Hepatocyte (in vitro differentiated cells): ENCODE results near the gene CYP2C19. TPM values are rescaled to one million over a fixed set of nuclear protein-coding genes. Genes with fewer than 3 reads are reported as not detected.
"Not testable (repeated sequence)": the region's sequence is repeated elsewhere in the genome, so short reads cannot be mapped to it uniquely, and the experiment has no call there.

Source experiments
- DNase-seq: peaks from one replicate; pipeline ENCODE4 v3.0.0-alpha.2; 2016; ENCODE audit warnings: low spot score
- H2AFZ ChIP-seq: fragments of 200-600 bp; sonication (generic); 2 replicates; pipeline ENCODE4 v1.6.0; 2016; ENCODE audit warnings: antibody characterized with exemption, mild to moderate bottlenecking
- H3K27ac ChIP-seq: fragments of 200-600 bp; sonication (generic); 2 replicates; pipeline ENCODE4 v1.5.1; 2016; ENCODE audit warnings: mild to moderate bottlenecking
- H3K27me3 ChIP-seq: fragments of 200-600 bp; sonication (generic); 2 replicates; pipeline ENCODE4 v1.6.1; 2016
- H3K36me3 ChIP-seq: fragments of 200-600 bp; sonication (generic); replicated peaks from 2 replicates; pipeline ENCODE4 v1.5.1; 2016; ENCODE audit warnings: low read depth; ENCODE audit not compliant: insufficient read depth
- H3K4me1 ChIP-seq: fragments of 200-600 bp; sonication (generic); 2 replicates; pipeline ENCODE4 v1.5.1; 2016; ENCODE audit warnings: mild to moderate bottlenecking, moderate library complexity; ENCODE audit not compliant: insufficient read depth
- H3K4me2 ChIP-seq: fragments of 200-600 bp; sonication (generic); 2 replicates; pipeline ENCODE4 v1.6.0; 2016
- H3K4me3 ChIP-seq: fragments of 200-600 bp; sonication (generic); 2 replicates; pipeline ENCODE4 v1.5.1; 2016; ENCODE audit warnings: mild to moderate bottlenecking
- H3K79me2 ChIP-seq: fragments of 200-600 bp; sonication (generic); 2 replicates; pipeline ENCODE4 v1.6.0; 2017; ENCODE audit warnings: mild to moderate bottlenecking
- H3K9me2 ChIP-seq: fragments of 200-600 bp; sonication (generic); replicated peaks from 2 replicates; pipeline ENCODE4 v1.6.0; 2017; ENCODE audit warnings: mild to moderate bottlenecking; ENCODE audit not compliant: insufficient read depth
- H3K9me3 ChIP-seq: fragments of 200-600 bp; sonication (generic); 2 replicates; pipeline ENCODE4 v1.5.1; 2016; ENCODE audit warnings: low read depth, mild to moderate bottlenecking
- H4K20me1 ChIP-seq: fragments of 200-600 bp; sonication (generic); 2 replicates; pipeline ENCODE4 v1.6.0; 2016; ENCODE audit warnings: mild to moderate bottlenecking; ENCODE audit not compliant: insufficient read depth, poor library complexity, severe bottlenecking
- CTCF ChIP-seq: fragments of 200-600 bp; sonication (generic); IDR thresholded peaks from 2 replicates; pipeline ENCODE4 v1.5.1; 2016; ENCODE audit warnings: antibody characterized with exemption, mild to moderate bottlenecking; ENCODE audit not compliant: poor library complexity
- EZH2 ChIP-seq: fragments of 200-600 bp; sonication (generic); IDR thresholded peaks from 2 replicates; pipeline ENCODE4 v1.6.1; 2016; ENCODE audit warnings: antibody characterized with exemption, mild to moderate bottlenecking, borderline replicate concordance
- EZH2phosphoT487 ChIP-seq: fragments of 200-600 bp; sonication (generic); IDR thresholded peaks from one replicate; pipeline ENCODE4 v1.6.1; 2018; ENCODE audit warnings: antibody characterized with exemption, mild to moderate bottlenecking, low read depth, moderate library complexity; ENCODE audit not compliant: unreplicated experiment, severe bottlenecking
- WGBS: methylation state at CpG from one replicate; pipeline ENCODE4 v1.1.6; 2016; ENCODE audit warnings: low lambda C conversion rate; ENCODE audit errors: missing lambda C conversion rate; 5-methylcytosine and 5-hydroxymethylcytosine counted together
- polyA plus RNA-seq: library from polyadenylated mRNA; unstranded; fragments of >200 nt; fragmentation: Nextera tagmentation; extraction: Ambion mirVana; gene quantifications from 2 replicates; pipeline ENCODE4 v1.2.1, GENCODE V29; 2016
- total RNA-seq: library from RNA; depleted of rRNA; stranded (reverse); fragments of >200 nt; gene quantifications from 2 replicates; pipeline ENCODE4 v1.2.3, GENCODE V29; 2014

The CYP2C19 gene
- total and polyA plus RNA-seq, 2 experiments from 2014 or later = 21.3 to 44.6 TPM

- no peak for DNase-seq
- no peaks in the 10 kb centered on the region for H3K36me3 ChIP-seq
- H3K4me2 ChIP-seq = no peak overlapping the region
Observed at GRCh38 chr10:94784256-94784655, 21.8 kb downstream of the CYP2C19 start.

GRCh38 chr10:94785211-94785610 lies 22.7 kb downstream of the CYP2C19 start:
- 77% methylated on average over 2 of the region's 2 CpGs for WGBS
- no peaks in the 10 kb centered on the region for H3K36me3 ChIP-seq
- no peaks in the 10 kb centered on the region for H3K4me1 ChIP-seq
- no peak for TF ChIP-seq EZH2phosphoT487
- no peak for TF ChIP-seq CTCF
- TF ChIP-seq EZH2 = no peak
- H3K9me2 ChIP-seq = no peaks in the 10 kb centered on the region
- no peak overlapping the region for H3K4me2 ChIP-seq
- no peaks in the 10 kb centered on the region for H4K20me1 ChIP-seq
- H3K9me3 ChIP-seq = no peaks in the 10 kb centered on the region
- no peak overlapping the region for H2AFZ ChIP-seq
- no peak overlapping the region for H3K4me3 ChIP-seq
- no peaks in the 10 kb centered on the region for H3K79me2 ChIP-seq
- DNase-seq = no peak
- no peaks in the 10 kb centered on the region for H3K27me3 ChIP-seq
- H3K27ac ChIP-seq = no peak overlapping the region

More at GRCh38 chr10:94784256-94784655, 21.8 kb downstream of the CYP2C19 start:
- no peak overlapping the region for H3K4me3 ChIP-seq
- no peaks in the 10 kb centered on the region for H3K9me3 ChIP-seq
- H3K9me2 ChIP-seq = no peaks in the 10 kb centered on the region
- no peak overlapping the region for H3K27ac ChIP-seq
- no peaks in the 10 kb centered on the region for H4K20me1 ChIP-seq
- H3K27me3 ChIP-seq = no peaks in the 10 kb centered on the region
- TF ChIP-seq EZH2 = no peak
- TF ChIP-seq EZH2phosphoT487 = no peak
- no peak for TF ChIP-seq CTCF
- H3K79me2 ChIP-seq = no peaks in the 10 kb centered on the region
- H2AFZ ChIP-seq = no peak overlapping the region
- H3K4me1 ChIP-seq = no peaks in the 10 kb centered on the region

- H3K27ac ChIP-seq, H3K4me3 ChIP-seq, H3K9me2 ChIP-seq, H3K4me1 ChIP-seq, H3K4me2 ChIP-seq, H3K9me3 ChIP-seq, H4K20me1 ChIP-seq, DNase-seq, H3K27me3 ChIP-seq, H3K36me3 ChIP-seq, H3K79me2 ChIP-seq, H2AFZ ChIP-seq: not testable (repeated sequence)
- WGBS = 92% methylated on average over 4 of the region's 4 CpGs
Observed at GRCh38 chr10:94800551-94800950, 38.1 kb downstream of the CYP2C19 start.

DNA sequence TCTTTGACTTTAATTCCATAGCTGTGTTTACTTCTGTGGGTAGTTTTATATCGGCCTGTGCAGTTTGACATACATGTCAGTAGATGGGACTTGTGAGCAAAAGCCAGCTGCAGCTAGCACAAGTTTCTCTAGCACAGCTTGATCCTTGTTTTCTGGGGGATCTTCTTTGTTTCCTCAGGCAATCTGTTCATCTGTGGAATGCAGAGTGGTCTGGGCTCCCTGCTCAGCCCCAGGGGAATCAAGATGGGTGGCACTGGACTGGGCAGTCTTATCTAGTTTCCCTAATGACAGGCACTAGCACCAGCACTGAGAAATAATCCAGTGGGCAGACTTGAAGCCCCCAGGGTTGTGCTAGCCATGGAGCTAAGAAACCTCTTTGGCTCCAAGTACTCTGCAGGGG lies 40.8 kb downstream of the CYP2C19 start:
- Histone ChIP-seq H3K27me3 (no peaks in the 10 kb centered on the region), H3K27ac (no peak overlapping the region), H3K4me2 (no peak overlapping the region), H3K9me3 (no peaks in the 10 kb centered on the region), H2AFZ (no peak overlapping the region), H3K36me3 (no peaks in the 10 kb centered on the region), H3K9me2 (no peaks in the 10 kb centered on the region), H3K4me1 (no peaks in the 10 kb centered on the region), H4K20me1 (no peaks in the 10 kb centered on the region), H3K79me2 (no peaks in the 10 kb centered on the region), H3K4me3 (no peak overlapping the region)
- no peak for DNase-seq
- TF ChIP-seq EZH2 = no peak
- TF ChIP-seq CTCF = no peak
- TF ChIP-seq EZH2phosphoT487 = no peak
- 68% methylated on average over 1 of the region's 1 CpG for whole genome bisulfite sequencing

- not testable (repeated sequence) for H3K4me1 ChIP-seq, H3K79me2 ChIP-seq, H3K9me2 ChIP-seq, H3K27me3 ChIP-seq, H3K4me3 ChIP-seq, H3K4me2 ChIP-seq, H4K20me1 ChIP-seq, H3K9me3 ChIP-seq, DNase-seq, H3K36me3 ChIP-seq, H2AFZ ChIP-seq, H3K27ac ChIP-seq
- WGBS = 82% methylated on average over 13 of the region's 13 CpGs
Observed at GRCh38 chr10:94830025-94830424, 67.5 kb downstream of the CYP2C19 start.
